K562 (cell line): Measurements from ENCODE around the gene ERP44.

ENCODE experiments used
- CTCF ChIP-seq, 3 experiments: IDR thresholded peaks in 2 of 3; conservative IDR thresholded peaks in 1 of 3; 2 replicates each; pipeline ENCODE4 v1.5.1; 2011 to 2012; ENCODE audit warnings: low read length in 3 of 3, mild to moderate bottlenecking in 3 of 3, control low read depth in 2 of 3, improper control_type of control experiment in 1 of 3, inconsistent platforms in 1 of 3, low read depth in 1 of 3, mixed read lengths in 1 of 3, moderate library complexity in 1 of 3; ENCODE audit not compliant: insufficient read depth in 2 of 3
- DDX20 ChIP-seq: fragments of 450-650 bp; IDR thresholded peaks from 2 replicates; pipeline ENCODE4 v1.6.1; 2016; ENCODE audit warnings: missing genetic modification characterization, low read depth, mild to moderate bottlenecking, missing compliant biosample characterization, moderate library complexity
- ESRRA ChIP-seq: fragments of 450-650 bp; IDR thresholded peaks from 2 replicates; pipeline ENCODE4 v1.6.1; 2014; ENCODE audit warnings: low read depth, mild to moderate bottlenecking, moderate library complexity, borderline replicate concordance
- JUN ChIP-seq, 2 experiments: sonication (generic) in 1 of 2; formaldehyde crosslinking in 1 of 2; IDR thresholded peaks; 2 replicates each; pipeline versions ENCODE4 v1.6.1 to v1.8.0; 2012 to 2022; ENCODE audit warnings: borderline replicate concordance in 2 of 2, mild to moderate bottlenecking in 2 of 2, improper control_type of control experiment in 1 of 2, low read depth in 1 of 2, low read length in 1 of 2, missing genetic modification reagents in 1 of 2
- MAFF ChIP-seq: IDR thresholded peaks from 2 replicates; pipeline ENCODE4 v1.6.1; 2012; ENCODE audit warnings: low read length, improper control_type of control experiment
- NR2C2 ChIP-seq, 2 experiments: fragments of 200-800 bp in 1 of 2; sonication (Bioruptor generic) in 1 of 2; sonication (generic) in 1 of 2; formaldehyde crosslinking in 1 of 2; IDR thresholded peaks; 2 replicates each; pipeline versions ENCODE4 v1.6.1 to v1.8.0; 2016 to 2022; ENCODE audit warnings: mild to moderate bottlenecking in 1 of 2, missing compliant biosample characterization in 1 of 2, missing genetic modification characterization in 1 of 2, missing genetic modification reagents in 1 of 2
- PHB2 ChIP-seq: fragments of 450-650 bp; IDR thresholded peaks from 2 replicates; pipeline ENCODE4 v1.6.1; 2017; ENCODE audit warnings: low read depth
- POLR2AphosphoS2 ChIP-seq: IDR thresholded peaks from 2 replicates; pipeline ENCODE4 v1.6.1; 2012; ENCODE audit warnings: low read length, improper control_type of control experiment
- SMARCC2 ChIP-seq: fragments of 450-650 bp; IDR thresholded peaks from 2 replicates; pipeline ENCODE4 v1.6.1; 2017; ENCODE audit warnings: antibody characterized with exemption, moderate library complexity, mild to moderate bottlenecking, low read depth
- SOX6 ChIP-seq: fragments of 450-650 bp; IDR thresholded peaks from 2 replicates; pipeline ENCODE4 v1.6.1; 2014; ENCODE audit warnings: mild to moderate bottlenecking
- SPI1 ChIP-seq: IDR thresholded peaks from 2 replicates; pipeline ENCODE4 v1.6.1; 2011; ENCODE audit warnings: low read depth, low read length, control low read depth, borderline replicate concordance
- ZNF324 ChIP-seq: fragments of 250-450 bp; sonication (Bioruptor Pico); IDR thresholded peaks from 2 replicates; pipeline ENCODE4 v1.4.0; 2020; ENCODE audit warnings: mild to moderate bottlenecking
- TF ChIP-seq, protein P1 (sequence below): fragments of 450-650 bp; IDR thresholded peaks from 2 replicates; pipeline ENCODE4 v1.6.1; 2018; ENCODE audit not compliant: partially characterized antibody
- TF ChIP-seq, protein P2 (sequence below), 2 experiments: fragments of 450-650 bp; formaldehyde crosslinking in 1 of 2; IDR thresholded peaks; 2 replicates each; pipeline versions ENCODE4 v1.4.0 to v1.6.1; 2014 to 2020; ENCODE audit warnings: mild to moderate bottlenecking in 2 of 2, borderline replicate concordance in 1 of 2, low read depth in 1 of 2

GRCh38 chr9:100098887-100099721, at the start of gene ERP44, which contains the start of gene INVS:
- no peak for TF ChIP-seq SPI1
- TF ChIP-seq NR2C2 (CRISPR knock-in tag; IDR thresholded peaks at IDR 0.05), result peak; percentile 85
- TF ChIP-seq NR2C2 (tag; IDR thresholded peaks at IDR 0.05), result peak; percentile 98
- no peak for TF ChIP-seq MAFF
- TF ChIP-seq CTCF (IDR thresholded peaks at IDR 0.05 in 2 of 3, conservative IDR thresholded peaks at IDR 0.05 in 1 of 3; ENCODE audit: insufficient read depth in 2 of 3, low read depth in 1 of 3, low read length in 3 of 3), result no peak; a peak in 1 of 6 replicates
- TF ChIP-seq, protein P1, sequence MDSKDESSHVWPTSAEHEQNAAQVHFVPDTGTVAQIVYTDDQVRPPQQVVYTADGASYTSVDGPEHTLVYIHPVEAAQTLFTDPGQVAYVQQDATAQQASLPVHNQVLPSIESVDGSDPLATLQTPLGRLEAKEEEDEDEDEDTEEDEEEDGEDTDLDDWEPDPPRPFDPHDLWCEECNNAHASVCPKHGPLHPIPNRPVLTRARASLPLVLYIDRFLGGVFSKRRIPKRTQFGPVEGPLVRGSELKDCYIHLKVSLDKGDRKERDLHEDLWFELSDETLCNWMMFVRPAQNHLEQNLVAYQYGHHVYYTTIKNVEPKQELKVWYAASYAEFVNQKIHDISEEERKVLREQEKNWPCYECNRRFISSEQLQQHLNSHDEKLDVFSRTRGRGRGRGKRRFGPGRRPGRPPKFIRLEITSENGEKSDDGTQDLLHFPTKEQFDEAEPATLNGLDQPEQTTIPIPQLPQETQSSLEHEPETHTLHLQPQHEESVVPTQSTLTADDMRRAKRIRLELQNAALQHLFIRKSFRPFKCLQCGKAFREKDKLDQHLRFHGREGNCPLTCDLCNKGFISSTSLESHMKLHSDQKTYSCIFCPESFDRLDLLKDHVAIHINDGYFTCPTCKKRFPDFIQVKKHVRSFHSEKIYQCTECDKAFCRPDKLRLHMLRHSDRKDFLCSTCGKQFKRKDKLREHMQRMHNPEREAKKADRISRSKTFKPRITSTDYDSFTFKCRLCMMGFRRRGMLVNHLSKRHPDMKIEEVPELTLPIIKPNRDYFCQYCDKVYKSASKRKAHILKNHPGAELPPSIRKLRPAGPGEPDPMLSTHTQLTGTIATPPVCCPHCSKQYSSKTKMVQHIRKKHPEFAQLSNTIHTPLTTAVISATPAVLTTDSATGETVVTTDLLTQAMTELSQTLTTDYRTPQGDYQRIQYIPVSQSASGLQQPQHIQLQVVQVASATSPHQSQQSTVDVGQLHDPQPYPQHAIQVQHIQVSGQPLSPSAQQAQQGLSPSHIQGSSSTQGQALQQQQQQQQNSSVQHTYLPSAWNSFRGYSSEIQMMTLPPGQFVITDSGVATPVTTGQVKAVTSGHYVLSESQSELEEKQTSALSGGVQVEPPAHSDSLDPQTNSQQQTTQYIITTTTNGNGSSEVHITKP, result peak; percentile 38
- TF ChIP-seq JUN (IDR thresholded peaks at IDR 0.05; ENCODE audit: borderline replicate concordance, low read depth, low read length), result peak; percentile 44; the same call in 1 of the 2 replicates
- TF ChIP-seq JUN (CRISPR knock-in tag; IDR thresholded peaks at IDR 0.05; ENCODE audit: borderline replicate concordance), result no peak
- TF ChIP-seq ESRRA, result no peak
- no peak for TF ChIP-seq SMARCC2
- no peak for TF ChIP-seq SOX6
- TF ChIP-seq, protein P2, sequence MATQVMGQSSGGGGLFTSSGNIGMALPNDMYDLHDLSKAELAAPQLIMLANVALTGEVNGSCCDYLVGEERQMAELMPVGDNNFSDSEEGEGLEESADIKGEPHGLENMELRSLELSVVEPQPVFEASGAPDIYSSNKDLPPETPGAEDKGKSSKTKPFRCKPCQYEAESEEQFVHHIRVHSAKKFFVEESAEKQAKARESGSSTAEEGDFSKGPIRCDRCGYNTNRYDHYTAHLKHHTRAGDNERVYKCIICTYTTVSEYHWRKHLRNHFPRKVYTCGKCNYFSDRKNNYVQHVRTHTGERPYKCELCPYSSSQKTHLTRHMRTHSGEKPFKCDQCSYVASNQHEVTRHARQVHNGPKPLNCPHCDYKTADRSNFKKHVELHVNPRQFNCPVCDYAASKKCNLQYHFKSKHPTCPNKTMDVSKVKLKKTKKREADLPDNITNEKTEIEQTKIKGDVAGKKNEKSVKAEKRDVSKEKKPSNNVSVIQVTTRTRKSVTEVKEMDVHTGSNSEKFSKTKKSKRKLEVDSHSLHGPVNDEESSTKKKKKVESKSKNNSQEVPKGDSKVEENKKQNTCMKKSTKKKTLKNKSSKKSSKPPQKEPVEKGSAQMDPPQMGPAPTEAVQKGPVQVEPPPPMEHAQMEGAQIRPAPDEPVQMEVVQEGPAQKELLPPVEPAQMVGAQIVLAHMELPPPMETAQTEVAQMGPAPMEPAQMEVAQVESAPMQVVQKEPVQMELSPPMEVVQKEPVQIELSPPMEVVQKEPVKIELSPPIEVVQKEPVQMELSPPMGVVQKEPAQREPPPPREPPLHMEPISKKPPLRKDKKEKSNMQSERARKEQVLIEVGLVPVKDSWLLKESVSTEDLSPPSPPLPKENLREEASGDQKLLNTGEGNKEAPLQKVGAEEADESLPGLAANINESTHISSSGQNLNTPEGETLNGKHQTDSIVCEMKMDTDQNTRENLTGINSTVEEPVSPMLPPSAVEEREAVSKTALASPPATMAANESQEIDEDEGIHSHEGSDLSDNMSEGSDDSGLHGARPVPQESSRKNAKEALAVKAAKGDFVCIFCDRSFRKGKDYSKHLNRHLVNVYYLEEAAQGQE (IDR thresholded peaks at IDR 0.05; ENCODE audit: borderline replicate concordance), result no peak; the same call in 1 of the 2 replicates
- TF ChIP-seq, protein P2 (CRISPR knock-in tag; IDR thresholded peaks at IDR 0.05; ENCODE audit: low read depth), result no peak
- TF ChIP-seq POLR2AphosphoS2, result peak; percentile 39; the same call in 1 of the 2 replicates
- TF ChIP-seq DDX20 (tag), result no peak
- no peak for TF ChIP-seq ZNF324 (CRISPR knock-in tag)
- TF ChIP-seq PHB2, result no peak
